Hypothalamus (tissue), 51 donors: ENCODE results near the gene RAB26.
A peak's percentile ranks its signal among the peaks of the same experiment; 100 is the strongest.
"Not testable (repeated sequence)": the region's sequence is repeated elsewhere in the genome, so short reads cannot be mapped to it uniquely, and the experiment has no call there.

Source experiments
- DNase-seq, 51 donors: peaks; one replicate each; lab custom pipeline; 2025; lab: John Stamatoyannopoulos, UW

Gene RAB26

DNA sequence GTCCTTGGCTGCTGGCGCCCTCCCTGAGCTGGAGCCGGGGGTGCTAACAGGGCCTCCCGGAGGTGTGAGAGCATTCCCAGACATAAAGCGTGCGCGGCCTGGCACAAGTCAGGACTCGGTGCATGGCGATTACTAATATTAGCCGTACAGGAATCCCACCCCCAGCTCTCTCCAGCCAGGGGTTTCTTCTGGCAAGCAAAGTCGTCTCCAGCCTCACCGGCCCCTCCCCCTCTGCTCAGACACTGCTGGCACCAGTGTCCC lies 43.0 kb downstream of the RAB26 start:
- DNase-seq, result peak in 2 of 51 donors; percentile 47 to 63

DNA sequence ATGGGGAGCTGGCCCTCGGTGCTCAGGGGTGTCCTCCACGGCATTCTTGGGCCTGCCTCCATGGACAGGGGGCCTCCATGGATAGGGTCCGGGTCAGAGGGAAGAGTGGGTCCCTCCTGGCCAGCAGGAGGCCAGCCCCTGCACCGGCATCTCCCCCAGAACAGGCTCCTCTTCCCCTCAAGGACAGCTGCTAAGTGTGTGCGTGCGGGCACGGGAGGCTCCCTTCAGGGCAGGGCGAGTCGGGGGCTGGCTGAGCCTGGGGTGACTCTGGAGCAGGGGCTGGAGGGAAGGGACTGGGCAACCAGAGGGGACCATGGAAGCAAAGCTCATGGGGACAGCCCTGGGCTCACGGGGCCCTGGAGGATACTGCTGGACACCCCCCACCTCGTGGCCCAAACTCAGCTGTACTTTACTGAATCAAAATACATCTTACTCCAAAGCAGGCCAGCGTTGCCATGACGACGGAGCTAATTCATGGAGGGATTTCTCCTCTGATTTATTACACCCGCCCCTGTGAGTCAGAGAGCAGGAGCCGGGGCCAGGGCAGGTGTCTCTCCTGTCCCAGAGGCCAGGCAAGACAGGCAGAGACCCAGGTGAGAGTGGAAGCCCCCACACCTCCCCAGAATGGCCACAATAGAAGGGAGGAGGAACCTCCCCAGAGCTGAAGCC lies 45.9 kb downstream of the RAB26 start:
- peak in 3 of 51 donors; percentile 7 to 43 (median 25) for DNase-seq

DNA sequence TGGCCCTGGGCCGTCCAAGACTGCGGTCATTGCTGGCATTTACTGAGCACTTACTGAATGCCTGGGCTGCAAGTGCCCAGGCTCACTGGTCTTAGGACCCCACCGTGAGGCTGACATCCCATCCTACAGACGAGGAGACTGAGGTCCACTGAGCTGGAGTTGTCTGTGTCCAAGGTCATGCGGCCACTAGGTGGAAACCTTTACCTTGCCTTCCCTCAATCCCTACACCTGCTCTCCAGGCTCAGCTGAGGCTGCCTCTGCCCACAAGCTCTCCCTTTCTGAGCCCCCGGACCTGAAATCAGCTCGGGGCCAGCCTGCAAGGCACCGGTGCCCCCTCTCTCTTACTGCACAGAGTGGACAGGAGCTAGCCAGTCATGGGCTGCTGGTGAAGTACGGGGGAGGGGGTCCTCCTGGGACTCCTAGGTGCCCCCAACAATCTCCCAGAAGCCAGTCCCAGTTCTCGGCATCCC lies 46.5 kb downstream of the RAB26 start:
- DNase-seq, result peak in 1 of 51 donors; percentile 10

DNA sequence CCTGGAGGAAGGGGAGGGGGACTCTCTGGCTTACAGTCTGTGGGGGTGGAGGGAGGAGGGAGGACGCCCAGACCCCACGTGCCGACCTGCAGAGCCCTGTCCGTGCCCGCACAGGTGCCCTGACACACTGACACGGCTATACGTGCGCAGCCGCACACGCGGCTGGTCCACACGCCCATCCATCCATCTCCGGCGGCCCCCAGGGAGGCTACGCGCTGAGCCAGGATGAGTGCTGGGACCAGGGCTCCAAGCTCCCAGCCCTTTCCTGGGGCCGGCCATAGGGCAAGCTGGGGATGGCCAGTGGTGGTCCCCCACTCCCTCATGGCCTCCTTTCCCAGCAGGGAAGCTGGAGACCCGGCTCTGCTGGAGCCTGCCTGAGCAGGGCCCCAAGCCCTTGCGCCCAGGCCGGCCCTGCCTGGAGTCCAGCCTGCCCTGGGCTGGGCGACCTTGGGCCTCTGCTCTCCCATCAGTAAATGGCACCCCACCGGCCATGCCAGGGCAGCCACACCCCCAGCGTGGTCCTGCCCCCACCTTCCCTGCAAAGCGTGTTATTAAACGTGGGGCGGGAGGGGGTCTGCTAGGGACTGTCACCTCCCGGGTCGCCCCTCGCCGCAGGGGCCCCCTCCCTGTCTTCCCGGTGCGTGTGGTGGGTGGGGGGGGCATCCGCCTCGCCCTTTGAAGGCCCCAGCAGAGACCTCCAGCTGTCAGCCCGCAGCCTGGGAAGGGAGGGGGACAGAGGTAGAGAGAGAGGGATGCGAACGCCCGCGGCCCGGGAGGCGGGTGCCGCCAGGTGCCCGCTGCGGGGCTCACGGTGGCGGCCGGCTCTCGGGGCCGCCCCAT lies 47.1 kb downstream of the RAB26 start:
- DNase-seq, result no peak

DNA sequence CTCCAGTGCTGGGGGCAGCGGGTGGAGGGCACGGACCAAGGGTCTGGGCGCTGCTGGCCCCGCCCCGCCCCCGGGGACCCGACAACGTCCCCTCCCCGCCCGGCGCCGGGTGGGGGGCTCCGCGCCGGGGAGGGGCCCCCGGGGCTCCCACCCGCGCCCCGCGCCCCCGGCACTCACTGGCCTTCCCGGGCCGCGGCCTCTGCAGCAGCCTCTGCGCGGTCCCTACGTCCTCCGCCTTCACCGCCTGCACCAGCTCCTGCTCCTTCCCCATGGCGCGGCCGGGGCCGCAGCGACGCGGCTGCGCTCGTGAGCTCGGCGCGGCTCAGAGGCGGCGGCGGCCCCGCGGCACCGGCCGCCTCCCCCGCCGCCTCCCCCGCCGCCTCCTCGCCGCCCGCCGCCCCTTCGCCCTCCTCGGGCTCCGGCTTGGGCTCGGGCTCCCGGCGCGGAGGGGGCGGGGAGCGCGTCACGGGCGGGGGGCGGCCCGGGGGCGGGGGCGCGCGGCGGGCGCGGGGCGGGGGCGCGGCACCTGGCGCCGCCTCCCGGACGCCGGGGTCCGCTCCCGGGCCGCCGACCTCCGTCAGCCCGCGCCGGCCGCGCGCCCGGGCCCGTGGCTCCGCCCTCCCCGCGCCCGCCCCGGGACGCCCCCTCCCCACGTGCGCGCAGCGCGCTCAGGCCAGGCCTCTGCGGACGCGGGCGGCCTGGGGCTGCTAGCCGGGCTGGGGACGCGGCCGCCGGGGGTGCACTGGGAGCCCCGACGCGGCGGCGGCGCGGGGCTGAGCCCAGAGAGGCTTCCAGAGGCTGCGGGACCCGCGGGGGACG lies 47.9 kb downstream of the RAB26 start, which contains the start of gene CASKIN1:
Gene CASKIN1 (minus strand): TSS at position 444 of the 819 bp plus-strand sequence. CDS start 173 bp downstream, at position 271.
- peak in 7 of 51 donors; percentile 10 to 56 (median 30) for DNase-seq

DNA sequence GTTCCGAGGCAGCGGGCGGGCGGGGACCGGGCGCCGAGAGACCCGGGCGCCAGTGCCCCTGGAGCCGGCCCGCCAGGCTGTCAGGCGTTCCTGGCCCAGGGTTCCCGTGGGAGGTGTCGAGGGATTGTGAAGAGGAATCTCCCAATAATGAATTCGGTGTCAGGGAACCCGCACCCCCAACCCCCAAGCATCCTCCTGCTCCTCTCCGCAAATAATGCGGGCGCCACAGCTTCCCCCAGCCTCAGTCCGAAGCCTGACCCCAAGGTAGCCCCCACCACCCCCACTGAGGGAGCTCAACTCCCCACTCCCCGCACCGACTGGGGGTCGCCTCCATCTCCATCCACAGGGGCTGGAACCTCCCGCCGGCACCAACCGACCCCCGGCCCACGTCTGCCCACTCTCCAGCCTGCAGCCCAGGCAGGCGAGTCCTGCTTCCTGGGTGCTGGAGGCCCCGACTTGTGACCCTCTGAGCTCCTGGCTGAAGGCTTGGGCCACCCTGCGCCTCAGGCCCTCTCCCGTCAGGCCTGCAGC lies 48.6 kb downstream of the RAB26 start:
- no peak for DNase-seq

DNA sequence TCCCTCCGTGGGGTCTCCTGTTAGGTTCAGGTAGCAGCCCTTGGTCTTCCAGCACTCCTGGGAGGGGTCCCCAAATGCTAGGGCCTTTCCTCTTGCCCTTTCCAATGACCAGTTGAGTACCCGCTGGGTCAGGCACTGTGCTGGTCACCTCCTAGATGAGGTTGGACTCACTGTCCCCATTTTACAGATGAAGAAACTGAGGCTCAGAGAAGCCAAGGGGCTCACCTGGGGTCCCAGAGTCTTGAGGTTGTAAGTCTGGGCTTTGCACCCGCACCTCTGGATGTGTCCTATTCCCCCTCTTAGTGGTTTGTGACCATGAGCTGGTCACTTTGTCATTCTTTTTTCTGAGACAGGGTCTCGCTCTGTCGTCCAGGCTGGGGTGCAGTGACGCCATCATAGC lies 49.3 kb downstream of the RAB26 start:
- DNase-seq, result no peak

DNA sequence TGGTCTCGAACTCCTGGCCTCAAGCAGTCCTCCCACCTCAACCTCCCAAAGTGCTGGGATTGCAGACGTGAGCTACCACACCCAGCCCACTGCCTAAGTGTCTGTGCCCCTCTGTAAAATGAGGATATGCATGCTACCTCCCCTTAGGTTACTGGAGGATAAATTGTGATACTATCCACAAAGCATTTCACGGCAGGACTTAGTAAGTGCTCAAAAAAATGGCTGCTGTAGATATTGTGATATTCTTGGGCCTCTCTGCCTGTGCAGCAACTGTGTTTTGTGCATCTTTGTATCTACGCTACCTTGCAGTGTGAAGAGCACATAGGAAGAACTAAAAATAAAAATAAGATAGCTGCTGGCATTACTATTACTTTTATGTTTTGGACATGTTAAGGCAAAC lies 49.9 kb downstream of the RAB26 start:
- DNase-seq, result no peak

DNA sequence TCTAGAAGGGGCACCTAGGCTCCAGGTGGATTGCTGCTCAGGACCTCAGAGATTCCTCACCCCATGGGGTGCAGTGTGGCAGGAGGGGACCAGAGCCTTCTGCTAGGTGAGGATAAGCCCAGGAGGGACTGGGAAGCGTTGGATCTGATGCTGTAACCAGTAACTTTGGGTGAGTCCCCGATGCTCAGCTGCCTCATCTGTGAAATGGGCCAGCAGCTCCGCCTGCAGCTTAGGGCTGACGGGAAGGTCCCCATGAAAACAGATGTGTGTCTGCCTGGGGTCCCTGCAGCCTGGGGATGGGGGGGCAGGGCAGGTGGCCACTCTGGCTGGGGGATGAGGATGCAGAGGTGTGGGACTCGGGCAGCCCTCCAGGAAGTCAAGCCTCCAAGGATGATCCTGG lies 50.7 kb downstream of the RAB26 start:
- DNase-seq, result no peak

DNA sequence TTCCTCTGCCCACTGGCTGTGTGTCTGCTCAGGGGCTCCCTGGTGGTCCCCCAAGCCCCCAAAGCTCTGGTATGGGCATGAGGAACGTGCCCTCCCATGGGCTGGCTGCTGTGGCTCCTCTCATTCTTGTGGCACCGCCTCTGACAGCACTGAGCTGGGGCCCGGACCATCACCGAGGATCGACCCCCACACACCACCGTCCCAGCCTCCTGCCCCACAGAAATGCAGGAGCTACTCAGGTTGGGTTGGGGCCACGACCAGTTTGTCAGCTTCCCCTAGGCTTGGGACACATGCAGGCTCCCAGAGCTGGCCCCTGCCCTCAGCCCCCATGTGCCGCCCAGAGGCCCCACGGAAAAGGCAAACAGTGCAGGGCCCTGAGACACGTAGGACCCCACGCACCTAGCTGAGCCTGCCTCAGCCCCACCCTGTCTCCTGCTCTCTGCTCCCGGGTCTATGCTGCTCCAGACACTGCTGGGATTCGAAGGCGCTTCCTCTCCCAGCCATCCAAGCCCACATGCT lies 51.3 kb downstream of the RAB26 start:
- no peak for DNase-seq

DNA sequence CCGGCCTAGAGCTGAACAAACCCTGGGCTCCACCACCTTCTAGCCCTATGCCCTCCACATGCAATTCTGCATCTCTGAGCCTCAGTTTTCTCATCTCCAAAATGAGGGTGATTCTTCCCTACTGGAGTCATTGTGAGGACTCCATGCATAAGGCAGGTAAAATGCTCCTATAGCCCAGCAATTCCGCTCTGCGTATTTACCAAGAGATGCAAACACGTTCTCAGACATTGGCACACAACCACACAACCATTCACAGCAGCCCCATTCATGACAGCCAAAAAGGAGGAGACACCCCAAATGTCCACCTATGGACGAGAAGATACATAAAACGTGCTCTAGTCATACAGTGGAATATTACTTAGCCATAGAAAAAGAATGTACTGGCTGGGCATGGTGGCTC lies 51.9 kb downstream of the RAB26 start:
- no peak for DNase-seq

DNA sequence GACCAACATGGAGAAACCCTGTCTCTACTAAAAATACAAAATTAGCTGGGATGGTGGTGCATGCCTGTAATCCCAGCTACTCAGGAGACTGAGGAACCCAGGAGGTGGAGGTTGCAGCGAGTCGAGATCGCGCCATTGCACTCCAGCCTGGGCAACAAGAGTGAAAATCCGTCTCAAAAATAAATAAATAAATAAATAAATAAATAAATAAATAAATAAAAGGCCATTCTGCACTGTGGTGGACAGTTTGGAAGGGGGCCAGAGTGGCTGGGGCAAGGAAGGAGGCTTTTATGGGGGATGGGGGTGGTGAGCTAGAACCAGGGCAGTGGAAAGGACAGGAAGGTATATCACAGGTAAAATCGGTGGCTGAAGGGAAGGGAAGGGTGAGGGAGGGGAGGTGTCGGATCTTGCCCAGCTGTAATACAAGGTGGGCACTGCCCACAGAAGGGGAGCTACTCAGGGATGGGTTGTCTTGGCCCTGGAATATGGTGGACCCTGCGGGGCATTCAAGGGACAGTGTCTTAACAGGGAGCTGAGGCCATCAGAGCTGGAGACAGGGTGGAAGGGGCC lies 54.8 kb downstream of the RAB26 start:
- not testable (repeated sequence) for DNase-seq
